ENCODE results near the gene CYP2W1.

Gene CYP2W1

DNA sequence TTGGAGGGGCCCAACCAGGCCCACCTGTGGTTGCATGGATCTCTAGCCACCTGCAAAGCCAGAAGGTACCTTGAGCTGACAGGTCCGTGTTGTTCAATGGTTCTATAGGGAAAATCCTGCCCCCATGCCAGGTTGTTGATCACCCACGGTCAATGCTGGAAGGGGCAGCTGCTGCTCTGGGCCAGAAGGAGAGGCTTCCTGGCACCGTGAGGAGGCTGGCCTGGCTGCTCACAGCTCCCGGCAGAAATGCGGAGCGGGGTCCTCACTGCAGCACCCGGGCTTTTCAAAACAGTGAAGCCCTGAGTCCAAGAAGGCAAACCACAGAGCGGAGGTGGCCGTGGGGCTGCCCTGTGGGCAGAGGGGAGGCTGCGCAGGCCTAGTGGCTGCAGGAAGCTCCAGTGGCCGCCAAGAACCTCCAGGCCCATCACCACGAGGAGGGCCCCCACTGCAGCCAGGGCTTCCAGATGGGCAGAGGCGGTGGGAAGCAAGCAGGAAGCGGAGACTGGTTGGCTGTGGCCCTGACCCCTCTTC lies 36.3 kb downstream of the CYP2W1 start:
- no peak for DNase-seq (ENCODE audit: low read depth)
- TF ChIP-seq, protein P1, sequence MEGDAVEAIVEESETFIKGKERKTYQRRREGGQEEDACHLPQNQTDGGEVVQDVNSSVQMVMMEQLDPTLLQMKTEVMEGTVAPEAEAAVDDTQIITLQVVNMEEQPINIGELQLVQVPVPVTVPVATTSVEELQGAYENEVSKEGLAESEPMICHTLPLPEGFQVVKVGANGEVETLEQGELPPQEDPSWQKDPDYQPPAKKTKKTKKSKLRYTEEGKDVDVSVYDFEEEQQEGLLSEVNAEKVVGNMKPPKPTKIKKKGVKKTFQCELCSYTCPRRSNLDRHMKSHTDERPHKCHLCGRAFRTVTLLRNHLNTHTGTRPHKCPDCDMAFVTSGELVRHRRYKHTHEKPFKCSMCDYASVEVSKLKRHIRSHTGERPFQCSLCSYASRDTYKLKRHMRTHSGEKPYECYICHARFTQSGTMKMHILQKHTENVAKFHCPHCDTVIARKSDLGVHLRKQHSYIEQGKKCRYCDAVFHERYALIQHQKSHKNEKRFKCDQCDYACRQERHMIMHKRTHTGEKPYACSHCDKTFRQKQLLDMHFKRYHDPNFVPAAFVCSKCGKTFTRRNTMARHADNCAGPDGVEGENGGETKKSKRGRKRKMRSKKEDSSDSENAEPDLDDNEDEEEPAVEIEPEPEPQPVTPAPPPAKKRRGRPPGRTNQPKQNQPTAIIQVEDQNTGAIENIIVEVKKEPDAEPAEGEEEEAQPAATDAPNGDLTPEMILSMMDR (conservative IDR thresholded peaks at IDR 0.05; ENCODE audit: low read length): no peak
- no peak overlapping the region for H3K4me3 ChIP-seq (ENCODE audit: low read length)

DNA sequence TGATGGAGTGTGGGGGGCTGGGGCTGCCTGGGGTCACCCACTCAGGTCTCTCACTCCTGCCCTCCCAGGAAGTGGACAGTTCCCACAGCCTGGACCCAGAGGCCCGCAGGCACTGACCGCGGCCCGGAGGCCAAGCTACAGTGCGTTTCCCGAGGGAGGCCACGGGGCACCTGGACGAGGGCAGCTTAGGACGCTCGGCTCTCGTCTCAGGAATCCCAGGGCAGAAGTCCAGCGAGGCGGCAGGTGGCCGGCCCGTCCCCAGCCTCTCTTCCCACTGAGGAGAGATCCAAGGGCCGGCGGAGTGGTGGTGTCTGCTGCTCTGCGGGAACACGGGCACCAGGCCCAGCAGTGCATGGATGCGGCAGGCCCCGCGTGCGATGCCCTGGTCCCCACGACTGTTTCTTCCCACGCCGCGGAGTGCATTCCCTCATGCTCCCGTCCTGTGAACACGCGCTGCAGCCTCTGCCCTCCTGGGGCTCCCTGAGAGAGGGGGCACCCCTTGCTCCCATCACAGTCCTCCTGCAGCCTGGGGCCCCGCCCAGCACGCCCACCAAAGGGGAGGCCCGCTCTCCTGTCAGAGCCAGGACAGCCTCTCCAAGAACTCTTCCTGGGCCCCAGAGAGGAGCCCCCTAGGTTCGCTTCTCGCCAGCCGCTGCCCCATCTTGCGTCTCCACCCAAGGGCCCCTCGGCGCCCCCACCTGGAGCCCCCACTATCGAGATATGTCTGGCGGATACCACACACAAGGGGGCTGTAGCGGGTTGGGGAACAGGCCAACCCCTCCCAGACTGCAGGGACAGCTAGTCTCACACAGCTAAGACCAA lies 37.0 kb downstream of the CYP2W1 start:
- TF ChIP-seq, protein P1 (conservative IDR thresholded peaks at IDR 0.05; ENCODE audit: low read length): no peak
- no peak overlapping the region for H3K4me3 ChIP-seq (ENCODE audit: low read length)
- DNase-seq (ENCODE audit: low read depth): no peak

DNA sequence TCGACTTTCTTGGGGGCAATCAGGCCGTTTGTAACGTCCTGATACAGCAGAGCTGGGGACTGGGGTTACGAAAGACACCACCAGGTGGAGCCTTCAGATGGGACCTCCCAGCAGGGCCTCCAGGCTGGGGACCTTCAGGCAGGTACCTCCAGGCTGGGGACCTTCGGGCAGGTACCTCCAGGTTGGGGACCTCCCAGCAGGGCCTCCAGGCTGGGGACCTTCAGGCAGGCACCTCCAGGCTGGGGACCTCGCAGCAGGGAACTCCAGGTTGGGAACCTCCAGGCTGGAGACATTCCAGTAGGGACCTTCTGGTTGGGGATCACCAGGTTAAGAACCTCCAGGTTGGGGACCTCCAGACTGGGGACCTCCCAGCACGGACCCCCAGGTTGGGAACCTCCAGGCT lies 37.9 kb downstream of the CYP2W1 start:
- TF ChIP-seq, protein P1 (conservative IDR thresholded peaks at IDR 0.05; ENCODE audit: low read length): no peak
- DNase-seq (ENCODE audit: low read depth): no peak
- H3K4me3 ChIP-seq (ENCODE audit: low read length): no peak overlapping the region

DNA sequence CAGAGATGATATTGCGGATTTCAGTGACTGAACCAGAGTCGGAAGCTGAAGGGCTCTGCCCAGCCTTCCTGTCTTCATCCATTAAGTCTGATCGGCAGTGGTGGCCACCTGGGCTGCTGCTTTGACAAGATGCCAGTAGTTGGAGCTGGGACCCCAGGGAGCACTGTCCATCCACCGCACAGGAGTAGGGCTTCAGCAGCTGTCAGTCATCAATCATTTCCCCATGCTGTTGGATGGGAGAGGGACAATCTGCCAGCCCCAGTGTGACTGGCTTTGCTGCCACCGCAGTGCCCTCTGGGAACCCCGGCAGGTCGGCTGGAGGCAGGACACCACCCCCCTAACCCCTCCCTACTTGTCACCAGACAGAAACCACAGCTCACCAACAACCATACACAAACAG lies 38.4 kb downstream of the CYP2W1 start:
- no peak for DNase-seq (ENCODE audit: low read depth)
- H3K4me3 ChIP-seq (ENCODE audit: low read length): no peak overlapping the region
- TF ChIP-seq, protein P1 (conservative IDR thresholded peaks at IDR 0.05; ENCODE audit: low read length): no peak

DNA sequence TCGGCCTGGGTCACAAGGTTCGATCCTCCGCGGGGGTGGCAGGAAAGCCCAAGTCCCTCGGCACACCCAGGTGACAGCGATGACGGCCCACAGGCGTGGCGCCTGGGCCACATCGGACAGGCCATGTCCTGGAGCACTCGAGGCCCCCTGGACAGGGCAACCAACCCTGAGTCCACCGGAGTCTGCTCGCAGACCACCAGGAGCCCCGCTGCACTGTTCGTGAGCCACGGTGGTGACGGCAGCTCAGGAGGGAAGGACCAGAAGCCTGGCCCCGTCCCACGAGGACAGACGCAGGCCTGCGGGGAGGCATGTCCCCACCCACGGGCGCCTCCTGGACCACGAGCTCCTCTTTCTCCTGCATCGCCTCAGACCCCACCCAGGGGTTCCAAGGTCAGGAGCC lies 39.0 kb downstream of the CYP2W1 start:
- no peak overlapping the region for H3K4me3 ChIP-seq (ENCODE audit: low read length)
- TF ChIP-seq, protein P1 (conservative IDR thresholded peaks at IDR 0.05; ENCODE audit: low read length): no peak
- DNase-seq (ENCODE audit: low read depth): no peak

DNA sequence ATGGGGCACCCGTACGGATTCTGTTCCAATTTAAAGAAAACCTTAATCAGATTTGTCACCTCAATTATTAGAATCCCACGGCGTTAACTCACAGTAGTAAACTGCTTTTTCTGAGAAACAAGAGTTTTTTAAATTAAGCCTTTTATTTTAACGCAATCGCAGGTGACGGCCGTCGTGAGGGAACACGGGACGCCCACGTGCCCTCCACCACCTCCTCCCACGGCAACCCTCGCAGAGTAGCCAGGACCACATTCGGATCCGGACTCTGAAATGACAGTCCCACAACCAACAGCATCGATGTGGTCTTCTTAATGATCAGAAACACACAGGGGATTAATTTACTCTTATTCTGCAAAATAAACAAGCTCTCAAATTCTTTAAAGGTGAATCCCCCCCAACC lies 39.4 kb downstream of the CYP2W1 start:
- no peak for DNase-seq (ENCODE audit: low read depth)
- no peak overlapping the region for H3K4me3 ChIP-seq (ENCODE audit: low read length)
- TF ChIP-seq, protein P1 (conservative IDR thresholded peaks at IDR 0.05; ENCODE audit: low read length): no peak

Measured in AG10803 (cell line).